ENCODE measurements around the gene ATXN1. TPM values are rescaled to one million over a fixed set of nuclear protein-coding genes. Genes with fewer than 3 reads are reported as not detected.

The ATXN1 gene
- polyA plus RNA-seq, 1 donor (not counting 4 experiments of a cell fraction or from before 2014, with no cell fraction given): 9.7 TPM

DNA sequence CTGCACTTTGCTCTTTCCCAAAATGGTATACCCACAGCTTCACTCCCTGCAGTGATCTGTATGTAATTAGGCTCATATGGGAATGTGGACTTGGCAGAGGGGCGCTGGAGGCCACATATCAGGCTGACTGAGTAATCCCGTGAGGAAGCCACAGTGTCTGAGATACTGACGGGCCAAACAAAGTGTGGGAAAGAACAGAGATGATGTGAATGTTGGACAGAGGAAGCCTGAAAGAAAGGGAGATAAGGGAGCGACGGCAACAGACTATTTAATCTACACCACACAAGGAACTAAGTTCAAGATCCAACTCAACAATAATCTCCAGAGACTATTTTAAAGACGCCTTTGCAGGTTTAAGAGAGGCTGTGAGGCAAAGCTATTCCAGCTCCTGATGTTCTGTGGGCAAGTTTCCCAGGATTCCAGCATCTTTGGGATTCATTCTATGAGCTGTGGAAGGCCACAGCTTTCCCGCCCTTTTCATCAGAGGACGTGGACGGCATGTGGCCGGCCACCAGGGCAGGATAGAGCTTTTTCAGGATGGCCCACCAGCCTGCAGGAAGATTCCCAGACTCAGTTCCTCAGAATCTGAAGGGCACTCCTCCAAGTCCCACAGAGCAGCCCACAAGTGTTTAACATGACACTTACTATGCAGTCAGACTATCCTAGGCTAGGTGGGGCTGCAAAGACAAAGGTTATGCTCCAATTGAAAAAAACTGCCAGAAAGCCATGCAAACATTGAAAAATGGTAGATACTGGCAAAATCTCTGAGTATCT is 237.5 kb downstream of the ATXN1 start:
- Histone ChIP-seq H3K9me3 (ENCODE audit: control insufficient read depth, low read depth, low read length) (no peaks in the 10 kb centered on the region), H4K20me1 (ENCODE audit: control insufficient read depth, extremely low read depth, insufficient read depth, low read length) (no peaks in the 10 kb centered on the region), H2AFZ (ENCODE audit: control insufficient read depth, low read length) (no peak overlapping the region), H3K79me2 (ENCODE audit: control insufficient read depth, insufficient read depth, low read length) (no peaks in the 10 kb centered on the region), H3K4me1 (ENCODE audit: control insufficient read depth, extremely low read depth, insufficient read depth, low read length) (no peaks in the 10 kb centered on the region), H3K27ac (ENCODE audit: control insufficient read depth, insufficient read depth, low read length) (no peak overlapping the region), H3K4me3 (ENCODE audit: control insufficient read depth in 2 of 3, extremely low read depth in 1 of 3, insufficient read depth in 2 of 3, low read depth in 1 of 3, low read length in 3 of 3) (no peak overlapping the region), H3K36me3 (ENCODE audit: control insufficient read depth in 2 of 2, extremely low read depth in 1 of 2, insufficient read depth in 2 of 2, low read length in 2 of 2) (peaks cover 0 to 3% of the 10 kb centered on the region in 2 experiments), H3K27me3 (ENCODE audit: control insufficient read depth, extremely low read depth, insufficient read depth, low read length) (no peaks in the 10 kb centered on the region), H3K9ac (ENCODE audit: control insufficient read depth, extremely low read depth, insufficient read depth, low read length) (no peak overlapping the region), H3K9me1 (ENCODE audit: control insufficient read depth, extremely low read depth, insufficient read depth, low read length) (no peaks in the 10 kb centered on the region), H3K4me2 (ENCODE audit: control insufficient read depth, extremely low read depth, insufficient read depth, low read depth, low read length) (no peak overlapping the region)
- FAIRE-seq (no peak), DNase-seq (ENCODE audit: low read depth, low spot score) (no peak)
- dilution Hi-C loops (cut with MboI; ENCODE audit: extremely low pct_ligation_motif_present, low sequenced_read_pairs): no loop called here
- TF ChIP-seq CTCF (optimal IDR thresholded peaks at IDR 0.05 in 1 of 3, IDR thresholded peaks at IDR 0.05 in 1 of 3, conservative IDR thresholded peaks at IDR 0.05 in 1 of 3; ENCODE audit: extremely low read depth in 1 of 3, insufficient read depth in 2 of 3, low read length in 3 of 3): no peak
- no peak for TF ChIP-seq EZH2 (IDR thresholded peaks at IDR 0.05; ENCODE audit: low read length)

- no peak for DNase-seq (ENCODE audit: low read depth, low spot score)
- Histone ChIP-seq H3K4me1 (ENCODE audit: control insufficient read depth, extremely low read depth, insufficient read depth, low read length) (no peaks in the 10 kb centered on the region), H3K36me3 (ENCODE audit: control insufficient read depth in 2 of 2, extremely low read depth in 1 of 2, insufficient read depth in 2 of 2, low read length in 2 of 2) (peaks cover 0 to 4% of the 10 kb centered on the region in 2 experiments), H4K20me1 (ENCODE audit: control insufficient read depth, extremely low read depth, insufficient read depth, low read length) (no peaks in the 10 kb centered on the region), H3K9me1 (ENCODE audit: control insufficient read depth, extremely low read depth, insufficient read depth, low read length) (no peaks in the 10 kb centered on the region), H2AFZ (ENCODE audit: control insufficient read depth, low read length) (no peak overlapping the region), H3K9ac (ENCODE audit: control insufficient read depth, extremely low read depth, insufficient read depth, low read length) (no peak overlapping the region), H3K79me2 (ENCODE audit: control insufficient read depth, insufficient read depth, low read length) (no peaks in the 10 kb centered on the region), H3K4me3 (ENCODE audit: control insufficient read depth in 2 of 3, extremely low read depth in 1 of 3, insufficient read depth in 2 of 3, low read depth in 1 of 3, low read length in 3 of 3) (no peak overlapping the region), H3K9me3 (ENCODE audit: control insufficient read depth, low read depth, low read length) (no peaks in the 10 kb centered on the region), H3K27ac (ENCODE audit: control insufficient read depth, insufficient read depth, low read length) (no peak overlapping the region), H3K4me2 (ENCODE audit: control insufficient read depth, extremely low read depth, insufficient read depth, low read depth, low read length) (no peak overlapping the region), H3K27me3 (ENCODE audit: control insufficient read depth, extremely low read depth, insufficient read depth, low read length) (no peaks in the 10 kb centered on the region)
- no peak for TF ChIP-seq CTCF (optimal IDR thresholded peaks at IDR 0.05 in 1 of 3, IDR thresholded peaks at IDR 0.05 in 1 of 3, conservative IDR thresholded peaks at IDR 0.05 in 1 of 3; ENCODE audit: extremely low read depth in 1 of 3, insufficient read depth in 2 of 3, low read length in 3 of 3)
- TF ChIP-seq EZH2 (IDR thresholded peaks at IDR 0.05; ENCODE audit: low read length): no peak
- dilution Hi-C loops (cut with MboI; ENCODE audit: extremely low pct_ligation_motif_present, low sequenced_read_pairs): no loop called here
- no peak for FAIRE-seq
These were observed 238.3 kb downstream of the ATXN1 start for GRCh38 chr6:16522937-16523336.

All from keratinocyte (primary cell).